HS-5 (cell line): ENCODE data around the gene NPIPA1.
"Not testable (repeated sequence)": the region's sequence is repeated elsewhere in the genome, so short reads cannot be mapped to it uniquely, and the experiment has no call there.

Experiments
- DNase-seq: peaks from one replicate; pipeline ENCODE4 v3.0.0-alpha.2; 2012; ENCODE audit warnings: low read depth

The NPIPA1 gene

DNA sequence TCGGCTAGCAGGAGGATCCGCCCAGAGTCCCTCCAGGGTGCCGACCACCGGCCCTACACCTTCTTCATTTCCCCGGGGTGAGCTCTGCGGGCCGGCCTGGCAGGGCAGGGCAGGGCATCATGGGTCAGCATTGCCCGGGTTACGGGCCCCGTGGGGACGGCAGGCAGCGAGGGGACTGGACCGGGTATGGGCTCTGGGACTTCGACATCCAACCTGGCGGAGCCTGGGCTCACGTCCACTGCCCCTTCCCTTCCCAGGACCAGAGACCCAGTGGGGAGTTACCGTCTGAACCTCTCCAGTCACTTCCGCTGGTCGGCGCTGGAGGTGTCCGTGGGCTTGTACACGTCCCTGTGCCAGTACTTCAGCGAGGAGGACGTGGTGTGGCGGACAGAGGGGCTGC is 7.0 kb upstream of the NPIPA1 start:
- not testable (repeated sequence) for DNase-seq

DNA sequence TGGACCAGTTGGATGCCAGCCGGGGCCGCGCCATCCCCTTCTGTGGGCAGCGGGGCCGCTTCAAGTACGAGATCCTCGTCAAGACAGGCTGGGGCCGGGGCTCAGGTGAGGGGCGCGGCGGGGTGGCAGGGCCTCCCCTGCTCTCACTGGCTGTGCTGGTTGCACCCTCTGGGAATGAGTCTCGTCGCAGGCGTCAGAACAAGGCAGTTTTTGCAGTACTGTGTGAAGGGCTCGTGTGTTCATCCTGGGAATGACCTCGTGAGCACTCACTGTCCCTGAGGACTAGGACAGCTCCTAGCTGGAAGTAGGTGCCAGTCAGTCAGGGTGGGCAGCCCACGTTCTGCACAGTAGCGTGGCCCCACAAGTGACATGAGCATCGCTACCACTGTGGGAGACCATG is 6.3 kb upstream of the NPIPA1 start:
- DNase-seq, result not testable (repeated sequence)

DNA sequence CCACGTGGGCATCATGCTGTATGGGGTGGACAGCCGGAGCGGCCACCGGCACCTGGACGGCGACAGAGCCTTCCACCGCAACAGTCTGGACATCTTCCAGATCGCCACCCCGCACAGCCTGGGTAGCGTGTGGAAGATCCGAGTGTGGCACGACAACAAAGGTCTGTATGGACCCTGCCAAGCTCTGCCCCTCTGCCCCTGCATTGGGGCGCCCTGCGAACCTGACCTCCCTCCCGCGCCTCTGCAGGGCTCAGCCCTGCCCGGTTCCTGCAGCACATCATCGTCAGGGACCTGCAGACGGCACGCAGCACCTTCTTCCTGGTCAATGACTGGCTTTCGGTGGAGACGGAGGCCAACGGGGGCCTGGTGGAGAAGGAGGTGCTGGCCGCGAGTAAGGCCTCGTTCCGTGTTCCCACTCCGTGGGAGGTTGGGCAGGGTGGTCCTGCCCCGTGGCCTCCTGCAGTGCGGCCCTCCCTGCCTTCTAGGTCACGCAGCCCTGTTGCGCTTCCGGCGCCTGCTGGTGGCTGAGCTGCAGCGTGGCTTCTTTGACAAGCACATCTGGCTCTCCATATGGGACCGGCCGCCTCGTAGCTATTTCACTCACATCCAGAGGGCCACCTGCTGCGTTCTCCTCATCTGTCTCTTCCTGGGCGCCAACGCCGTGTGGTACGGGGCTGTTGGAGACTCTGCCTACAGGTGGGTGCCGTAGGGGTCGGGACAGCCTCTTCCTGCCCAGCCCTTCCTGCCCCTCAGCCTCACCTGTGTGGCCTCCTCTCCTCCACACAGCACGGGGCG is 4.5 kb upstream of the NPIPA1 start:
- DNase-seq, result not testable (repeated sequence)

DNA sequence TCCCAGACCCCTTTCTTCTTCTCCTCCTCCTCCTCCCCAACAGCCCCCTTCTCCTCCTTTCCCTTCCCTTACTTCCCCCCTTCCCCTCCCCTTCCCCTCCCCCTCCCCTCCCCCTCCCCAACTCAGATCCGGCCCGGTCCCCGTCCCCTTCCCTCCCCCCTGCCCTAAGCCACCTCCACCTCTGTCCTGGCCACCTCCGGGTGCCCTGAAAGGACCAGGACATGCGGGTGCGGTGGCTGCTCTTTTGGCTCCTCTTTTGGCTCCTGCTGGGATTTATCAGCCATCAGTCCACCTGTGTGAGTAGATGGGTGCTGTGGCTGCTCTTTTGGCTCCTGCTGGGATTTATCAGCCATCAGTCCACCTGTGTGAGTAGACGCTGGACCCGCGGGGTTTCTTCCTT is 751 bp downstream of the NPIPA1 start:
- DNase-seq, result not testable (repeated sequence)

DNA sequence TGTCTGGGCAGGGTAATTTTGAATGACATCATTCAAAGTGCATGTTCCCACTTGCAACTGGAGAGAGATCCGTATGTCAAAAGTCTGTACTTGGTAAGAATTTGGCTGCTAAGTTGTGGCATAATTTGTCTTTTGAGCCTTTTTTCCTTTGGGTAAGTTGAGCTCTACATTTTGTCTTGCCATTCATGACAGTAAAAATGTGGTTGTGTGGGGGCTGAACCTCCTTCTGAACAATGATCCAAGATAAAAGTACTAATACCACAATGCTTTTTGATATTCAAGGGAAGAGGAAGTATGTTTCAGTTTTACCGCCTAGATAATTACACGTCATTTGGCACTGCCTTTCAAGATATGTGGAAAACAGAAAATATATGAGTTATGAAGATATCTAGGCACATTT is 5.4 kb downstream of the NPIPA1 start:
- DNase-seq, result not testable (repeated sequence)

DNA sequence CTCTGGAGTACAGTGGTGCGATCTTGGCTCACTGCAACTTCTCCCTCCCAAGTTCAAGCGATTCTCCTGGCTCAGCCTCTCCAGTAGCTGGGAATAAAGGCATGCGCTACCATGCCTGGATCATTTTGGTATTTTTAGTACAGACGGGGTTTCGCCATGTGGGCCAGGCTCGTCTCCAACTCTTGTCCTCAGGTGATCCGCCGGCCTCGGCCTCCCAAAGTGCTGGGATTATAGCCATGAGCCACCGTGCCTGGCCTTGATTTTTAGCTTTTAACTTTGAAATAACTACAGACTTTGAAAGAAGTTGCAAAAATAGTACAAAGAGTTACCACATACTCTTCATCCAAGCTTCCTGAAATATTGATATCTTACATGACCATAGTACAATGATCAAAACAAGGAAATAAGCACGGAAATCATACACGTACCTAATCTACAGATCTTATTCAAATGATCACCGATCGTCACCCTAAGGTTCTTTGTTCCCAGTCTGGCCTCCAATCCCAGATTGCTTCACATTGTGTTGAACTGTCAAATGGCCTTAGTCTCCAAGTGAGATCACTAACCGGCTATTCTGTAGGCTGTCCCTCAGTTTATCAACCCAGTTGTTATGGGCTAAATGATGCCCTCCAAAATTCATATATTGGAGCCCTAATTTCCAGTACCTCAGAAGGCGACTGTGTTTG is 18.4 kb downstream of the NPIPA1 start:
- DNase-seq, result no peak

DNA sequence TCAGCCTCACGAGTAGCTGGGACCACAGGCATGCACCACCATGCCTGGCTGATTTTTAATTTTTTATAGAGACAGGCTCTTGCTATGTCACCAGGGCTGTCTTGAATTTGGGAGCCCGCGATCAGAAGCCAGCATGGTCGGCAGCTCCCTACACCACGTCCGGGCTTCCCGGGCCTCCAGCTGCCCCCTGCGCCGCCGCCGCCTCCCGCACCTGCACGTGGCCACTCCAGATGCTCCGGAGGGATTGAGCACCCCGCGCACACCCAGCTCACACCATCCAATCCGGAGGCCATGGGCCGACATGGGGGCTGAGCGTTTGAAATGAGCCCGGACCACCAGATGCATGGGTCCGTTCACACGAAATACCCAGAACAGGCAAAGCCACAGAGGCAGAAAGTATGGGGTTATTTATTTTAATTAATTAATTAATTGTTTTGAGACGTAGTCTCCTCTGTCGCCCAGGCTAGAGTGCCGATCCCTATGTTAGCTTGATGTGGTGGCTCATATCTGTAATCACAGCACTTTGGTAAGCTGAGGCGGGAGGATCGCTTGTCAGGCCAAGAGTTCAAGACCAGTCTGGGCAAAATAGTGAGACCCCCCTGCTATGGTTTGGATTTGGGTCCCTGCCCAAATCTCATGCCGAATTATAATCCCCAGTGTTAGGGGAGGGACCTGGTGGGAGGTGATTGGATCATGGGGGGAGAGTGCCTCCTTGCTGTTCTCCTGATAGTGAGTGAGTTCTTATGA is 20.5 kb downstream of the NPIPA1 start:
- no peak for DNase-seq

DNA sequence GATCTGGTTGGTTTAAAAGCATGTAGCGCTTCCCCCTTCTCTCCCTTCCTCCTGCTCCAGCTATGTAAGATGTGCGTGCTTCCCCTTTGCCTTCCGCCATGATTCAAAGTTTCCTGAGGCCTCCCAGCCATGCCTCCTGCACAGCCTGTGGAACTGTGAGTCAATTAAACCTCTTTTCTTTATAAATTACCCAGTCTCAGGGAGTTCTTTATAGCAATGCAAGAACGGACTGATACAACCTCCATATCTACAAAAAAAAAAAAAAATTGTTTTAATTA is 21.0 kb downstream of the NPIPA1 start:
- DNase-seq, result no peak

DNA sequence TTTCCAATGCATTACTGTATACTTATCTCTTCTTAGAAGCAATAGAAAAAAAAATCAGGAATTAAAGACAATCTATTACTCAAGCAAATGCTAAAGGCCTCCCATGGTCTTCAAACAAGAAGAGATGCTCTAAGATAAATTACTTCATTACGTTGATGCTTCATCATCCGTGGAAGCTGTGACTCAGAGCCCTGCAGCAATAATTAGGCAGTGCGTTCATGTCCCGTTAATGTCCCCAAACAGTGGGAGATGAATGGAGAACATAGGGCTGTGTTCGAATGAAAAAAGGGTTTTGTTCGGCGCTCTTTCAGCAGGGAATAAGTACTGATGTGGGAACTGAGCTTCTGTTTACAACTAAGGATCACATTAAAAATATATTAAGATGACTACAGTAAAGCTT is 21.7 kb downstream of the NPIPA1 start:
- DNase-seq, result no peak

DNA sequence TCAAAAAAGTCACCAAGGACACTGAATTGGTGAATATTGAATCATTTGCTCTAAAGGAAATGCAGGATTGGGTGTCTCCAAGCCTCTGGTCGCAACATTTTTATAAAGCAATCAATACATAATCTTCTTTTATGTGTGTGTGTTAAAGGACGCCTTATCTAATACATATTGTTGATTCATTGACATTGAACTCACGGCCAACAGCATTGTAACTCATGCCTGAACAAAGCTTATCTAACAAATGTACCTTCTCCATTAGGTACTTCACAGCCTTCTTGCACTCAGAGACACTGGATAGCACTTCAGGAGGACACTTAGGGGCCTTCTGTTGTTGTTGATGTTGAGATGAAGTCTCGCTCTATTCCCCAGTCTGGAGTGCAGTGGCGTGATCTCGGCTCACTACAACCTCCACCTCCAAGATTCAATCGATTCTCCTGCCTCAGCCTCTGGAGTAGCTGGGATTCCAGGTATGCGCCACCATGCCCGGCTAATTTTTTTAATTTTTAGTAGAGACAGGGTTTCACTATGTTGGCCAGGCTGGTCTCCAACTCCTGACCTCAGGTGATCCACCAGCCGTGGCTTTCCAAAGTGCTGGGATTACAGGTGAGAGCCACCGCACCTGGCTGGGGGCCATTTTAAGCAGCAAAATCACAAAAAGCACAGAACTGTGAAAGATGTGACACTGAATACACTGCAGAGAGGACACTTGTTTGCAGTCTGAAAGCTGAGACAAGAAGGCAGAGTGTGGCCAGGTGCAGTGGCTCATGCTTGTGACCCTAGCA is 24.4 kb downstream of the NPIPA1 start:
- DNase-seq, result no peak

DNA sequence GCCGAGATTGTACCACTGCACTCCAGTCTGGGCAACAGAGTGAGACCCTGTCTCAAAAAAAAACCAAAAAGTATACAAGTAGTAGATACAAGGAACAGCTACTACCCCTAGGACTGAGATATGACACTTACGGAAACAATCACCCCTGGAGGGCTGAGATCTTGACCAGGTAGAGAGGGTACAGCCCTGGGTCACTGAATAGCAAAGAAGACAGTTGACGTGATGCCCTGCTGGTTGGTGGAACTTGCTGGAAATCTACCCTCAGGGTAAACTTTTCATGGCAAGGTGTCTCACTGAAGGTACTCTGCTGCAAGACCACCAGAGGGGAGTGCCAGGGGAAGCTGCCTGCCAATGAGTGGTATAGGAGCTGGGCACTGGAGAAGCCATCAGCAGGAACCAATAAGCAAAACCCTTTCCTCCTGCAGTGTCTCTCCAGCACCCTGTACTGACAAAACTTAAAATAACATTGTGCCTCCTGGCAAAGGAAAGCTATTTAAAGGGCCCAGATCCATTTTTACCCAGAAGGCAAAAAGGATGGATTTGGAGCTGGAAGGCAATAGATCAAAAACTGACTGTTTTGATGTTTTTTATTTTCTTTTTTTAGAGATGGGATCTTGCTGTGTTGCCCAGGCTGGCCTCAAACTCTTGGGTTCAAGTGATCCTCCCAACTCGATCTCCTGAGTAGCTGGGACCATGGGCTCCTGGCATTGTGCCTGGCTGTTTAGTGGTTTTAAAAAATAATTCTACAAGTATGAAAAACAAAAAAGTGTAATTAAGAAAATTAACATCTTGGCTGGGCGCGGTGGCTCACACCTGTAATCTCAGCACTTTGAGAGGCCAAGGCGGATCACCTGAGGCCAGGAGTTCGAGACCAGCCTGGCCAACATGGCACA is 26.3 kb downstream of the NPIPA1 start:
- DNase-seq, result no peak

DNA sequence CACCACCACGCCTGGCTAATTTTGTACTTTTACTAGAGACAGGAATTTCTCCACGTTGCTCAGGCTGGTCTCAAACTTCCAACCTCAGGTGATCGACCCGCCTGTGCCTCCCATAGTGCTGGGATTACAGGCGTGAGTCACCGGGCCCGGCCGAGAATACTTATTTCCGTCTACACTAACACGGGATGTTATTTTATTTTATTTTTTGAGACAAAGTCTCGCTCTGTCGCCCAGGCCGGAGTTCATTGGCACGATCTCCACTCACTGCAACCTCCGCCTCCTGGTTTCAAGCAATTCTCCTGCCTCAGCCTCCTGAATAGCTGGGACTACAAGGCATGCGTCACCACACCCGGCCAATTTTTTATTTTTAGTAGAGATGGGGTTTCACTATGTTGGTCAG is 28.1 kb downstream of the NPIPA1 start:
- no peak for DNase-seq

DNA sequence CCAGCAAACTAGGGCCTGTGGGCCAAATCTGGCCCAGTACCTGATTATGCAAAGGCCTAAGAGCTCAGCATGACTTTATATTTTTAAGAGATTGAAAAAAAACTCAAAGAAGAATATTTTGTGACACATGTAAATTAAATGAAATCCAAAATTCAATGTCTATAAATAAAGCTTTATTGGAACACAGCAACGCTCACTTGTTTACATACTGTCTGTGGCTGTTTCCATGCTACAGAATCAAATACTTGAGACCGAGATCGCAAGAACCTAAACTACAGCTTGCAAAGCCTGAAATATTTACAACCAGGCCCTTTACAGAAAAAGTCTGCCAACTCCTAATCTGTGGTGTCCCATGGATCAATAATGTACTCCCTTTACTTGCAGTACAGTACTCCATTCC is 32.6 kb downstream of the NPIPA1 start:
- DNase-seq, result not testable (repeated sequence)

DNA sequence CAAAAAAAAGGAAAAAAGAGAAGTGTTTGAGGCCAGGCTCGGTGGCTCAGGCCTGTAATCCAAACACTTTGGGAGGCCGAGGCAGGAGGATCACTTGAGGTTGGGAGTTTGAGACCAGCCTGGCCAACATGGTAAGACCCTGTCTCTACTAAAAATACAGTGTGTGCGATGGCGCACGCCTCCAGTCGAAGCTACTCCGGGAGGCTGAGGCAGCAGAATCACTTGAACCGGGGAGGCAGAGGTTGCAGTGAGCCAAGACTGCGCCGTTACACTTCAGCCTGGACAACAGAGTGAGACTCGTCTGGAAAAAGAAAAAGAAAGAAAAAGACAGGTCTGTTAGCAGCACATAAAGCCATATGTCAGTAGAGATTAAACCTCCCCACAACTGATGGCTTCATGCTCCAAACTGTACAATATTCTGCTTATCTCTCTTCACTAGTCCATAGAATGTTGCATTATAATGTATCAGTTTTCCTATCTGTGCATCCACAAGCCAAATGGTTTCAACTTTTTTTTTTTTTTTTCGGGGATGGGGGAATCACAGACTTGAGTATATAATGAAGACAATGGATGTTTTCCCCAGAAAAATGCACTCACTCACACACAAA is 34.5 kb downstream of the NPIPA1 start:
- DNase-seq, result not testable (repeated sequence)

DNA sequence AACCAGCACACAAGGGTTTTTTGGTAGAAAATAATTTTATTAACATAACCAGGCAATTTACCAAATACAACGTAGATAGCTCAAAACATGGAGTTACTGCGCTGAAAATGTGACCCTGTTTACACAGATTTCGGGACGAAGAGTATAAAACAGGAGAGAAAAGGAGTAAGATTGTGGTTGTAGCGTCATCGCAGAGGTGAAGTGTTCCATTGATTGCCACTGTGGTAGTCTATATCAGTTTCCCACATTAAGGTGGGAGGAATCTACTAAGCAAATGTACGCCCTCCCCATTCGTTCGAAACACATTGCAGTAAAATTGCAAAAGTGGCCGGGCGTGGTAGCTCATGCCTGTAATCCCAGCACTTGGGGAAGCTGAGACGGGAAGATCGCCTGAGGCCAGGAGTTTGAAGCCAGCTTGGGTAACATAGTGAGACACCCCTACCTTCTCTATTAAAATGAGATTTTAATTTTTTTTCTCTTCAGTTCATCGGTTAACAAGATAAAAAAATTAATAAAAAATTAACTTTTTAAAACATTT is 36.6 kb downstream of the NPIPA1 start:
- DNase-seq, result not testable (repeated sequence)

DNA sequence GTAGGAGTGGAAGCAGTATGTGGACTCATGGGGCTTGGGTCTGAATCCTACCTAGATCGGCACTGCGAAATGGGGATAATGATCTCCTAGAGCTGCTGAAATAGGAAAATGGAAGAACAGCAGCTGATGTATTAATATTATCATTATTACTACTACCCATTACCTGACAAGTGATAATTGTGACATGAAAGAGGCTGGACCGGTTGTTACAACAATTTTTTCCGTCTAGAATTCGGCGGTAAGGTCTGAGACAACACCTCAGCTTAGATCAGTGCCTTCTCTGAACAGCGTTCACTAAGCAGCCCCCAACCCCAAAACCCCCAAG is 37.0 kb downstream of the NPIPA1 start:
- not testable (repeated sequence) for DNase-seq

DNA sequence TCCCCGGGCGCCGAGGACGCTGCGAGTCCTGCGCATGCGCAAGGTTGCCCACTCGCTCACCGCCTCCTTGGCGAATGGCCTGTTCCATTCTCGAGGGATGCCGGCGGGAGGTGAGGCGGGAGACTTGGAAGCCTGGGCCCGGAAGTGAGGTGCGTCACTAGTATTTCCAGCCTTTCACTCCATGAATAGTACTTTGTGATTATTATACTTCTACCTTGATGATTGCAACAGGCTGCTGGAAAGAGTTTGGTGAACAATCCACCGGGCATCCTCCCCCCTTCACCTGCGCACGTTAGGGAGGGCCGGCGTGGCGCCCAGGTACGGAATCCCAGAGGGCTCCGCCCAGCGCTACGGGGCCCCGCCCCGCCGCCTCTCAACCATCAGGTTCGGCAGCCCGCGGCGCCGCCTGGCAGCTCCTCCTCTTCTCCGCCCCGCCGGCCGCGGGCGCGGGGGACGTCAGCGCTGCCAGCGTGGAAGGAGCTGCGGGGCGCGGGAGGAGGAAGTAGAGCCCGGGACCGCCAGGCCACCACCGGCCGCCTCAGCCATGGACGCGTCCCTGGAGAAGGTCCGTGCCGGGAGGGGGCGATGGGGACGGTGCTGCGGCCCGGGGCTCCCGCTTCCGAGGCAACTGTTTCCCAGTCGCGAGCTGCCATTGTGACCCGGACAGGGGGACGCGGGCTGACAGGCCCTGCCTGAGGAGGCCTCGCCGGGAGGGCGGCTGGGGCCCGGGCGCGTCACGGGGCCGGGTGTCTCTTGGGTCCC is 37.6 kb downstream of the NPIPA1 start, which contains the start of gene PDXDC1:
PDXDC1 (plus strand) TSS at position 371 of the 762 bp plus-strand sequence; CDS start at position 545, 174 bp downstream.
- DNase-seq, result peak; percentile 62

DNA sequence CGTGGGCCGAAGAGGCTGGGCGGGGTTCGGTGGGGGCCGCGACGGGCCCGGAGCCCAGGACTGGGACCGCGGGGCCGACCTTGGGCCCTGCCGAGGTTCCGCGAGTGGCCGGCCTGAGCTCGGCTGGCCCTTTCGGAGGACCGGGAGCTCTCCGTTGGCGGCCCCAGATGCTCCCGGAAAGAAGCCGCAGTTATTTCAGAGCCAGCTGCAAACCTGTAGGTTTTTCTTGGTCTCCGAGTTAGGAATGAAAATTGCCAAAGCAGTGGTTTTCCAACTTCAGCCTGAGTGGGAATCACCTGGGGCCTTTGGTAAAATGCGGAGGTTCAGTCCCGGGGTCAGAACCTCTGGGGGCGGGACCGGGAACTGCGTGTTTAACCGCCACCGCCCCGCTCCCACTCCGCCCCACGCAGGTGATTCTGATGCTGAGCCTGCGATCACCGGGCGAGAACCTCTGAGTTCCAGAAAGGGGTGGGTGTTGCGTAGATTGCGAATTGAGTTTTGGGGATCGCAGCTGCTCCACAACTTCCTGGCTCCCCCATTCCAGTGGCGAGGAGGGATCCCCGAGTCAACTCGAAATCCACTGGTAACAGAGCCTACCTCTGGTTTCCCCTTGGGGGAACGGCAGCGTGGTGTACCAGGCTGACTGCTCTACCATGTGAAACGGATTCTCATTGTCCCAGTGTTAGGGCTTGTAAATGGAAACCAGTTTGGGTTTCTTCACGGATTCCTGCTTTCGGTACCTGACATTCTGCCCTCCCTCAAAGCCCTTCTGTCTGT is 38.4 kb downstream of the NPIPA1 start:
- not testable (repeated sequence) for DNase-seq
